HG02938 (cell line): ENCODE results near the gene BUD13.

Experiments
- ATAC-seq: cut with Tn5 transposase; IDR thresholded peaks from one replicate; pipeline ENCODE4 v1.9.1; 2021; ENCODE audit warnings: mild to moderate bottlenecking, moderate library complexity; ENCODE audit not compliant: unreplicated experiment

BUD13 gene

GRCh38 chr11:116720895-116721294 is 51.9 kb downstream of the BUD13 start:
- ATAC-seq: no peak

DNA sequence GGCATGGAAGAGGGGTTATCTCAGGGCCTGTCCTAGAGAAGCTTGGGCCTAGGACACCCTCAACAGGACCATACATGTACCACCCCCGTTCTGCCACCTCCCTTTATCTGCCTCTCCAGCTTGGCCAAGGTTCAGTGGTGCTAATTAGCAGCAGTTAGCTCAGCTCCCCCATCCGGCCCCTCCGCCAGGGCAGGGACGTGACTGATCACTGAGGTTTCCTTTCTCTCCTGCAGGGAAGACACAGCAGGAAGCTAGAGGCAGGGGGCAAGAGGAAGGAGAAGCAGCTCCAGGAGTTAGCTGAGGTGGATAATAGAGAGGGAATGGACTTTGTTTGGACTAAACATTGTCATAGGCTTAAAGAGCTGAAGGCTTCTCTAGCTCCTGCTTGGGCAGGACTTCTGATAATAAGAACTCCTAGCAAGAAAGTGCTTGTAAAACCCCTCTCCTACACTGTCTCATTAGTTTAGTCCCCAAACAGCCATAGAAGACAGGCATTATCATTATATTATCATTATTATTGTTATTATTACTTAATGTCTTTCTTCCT is 53.8 kb downstream of the BUD13 start:
- no peak for ATAC-seq

- no peak for ATAC-seq
These were observed 56.2 kb downstream of the BUD13 start for GRCh38 chr11:116716621-116717020.

DNA sequence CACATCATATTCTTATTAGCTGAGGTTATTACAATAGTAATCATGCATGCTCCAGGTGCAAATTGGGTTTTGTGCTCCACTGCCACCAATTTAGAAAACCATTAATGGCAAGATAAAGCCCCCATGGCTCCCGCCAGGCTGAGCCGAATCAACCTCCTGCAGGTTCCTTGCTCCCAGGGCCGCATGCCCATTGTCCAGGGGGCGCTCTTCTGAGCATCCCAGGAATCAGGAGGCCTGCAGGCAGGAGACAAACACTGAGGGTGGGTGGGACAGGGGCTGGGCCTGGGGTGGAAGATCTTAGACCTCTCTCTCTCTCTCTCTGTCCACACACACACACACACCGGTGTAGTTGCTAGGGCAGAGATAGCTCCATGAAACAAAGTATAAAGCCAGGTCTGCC is 57.4 kb downstream of the BUD13 start:
- ATAC-seq: no peak

- no peak for ATAC-seq
These were observed 57.9 kb downstream of the BUD13 start for GRCh38 chr11:116714902-116715301.

DNA sequence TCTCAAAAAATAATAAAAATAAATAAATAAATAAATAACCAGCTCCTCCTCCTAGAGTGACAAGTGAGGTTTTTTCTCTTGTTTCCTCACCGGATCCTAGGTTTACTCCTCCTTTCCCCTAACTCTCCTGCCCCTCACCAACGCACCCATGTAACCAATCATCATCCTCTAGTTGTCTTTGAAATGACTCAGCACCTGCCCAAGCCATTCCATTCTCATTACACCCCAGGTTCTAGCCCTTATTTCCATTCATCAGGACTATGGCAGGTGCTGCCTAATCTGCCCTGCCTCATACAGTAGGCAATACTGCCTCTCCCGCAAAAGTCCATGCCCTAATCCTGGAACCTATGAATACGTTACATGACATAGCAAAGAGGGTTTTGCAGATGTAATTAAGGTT is 60.4 kb downstream of the BUD13 start:
- no peak for ATAC-seq

- no peak for ATAC-seq
These were observed 62.0 kb downstream of the BUD13 start for GRCh38 chr11:116710762-116711161.

GRCh38 chr11:116710001-116710674 is 62.6 kb downstream of the BUD13 start:
- ATAC-seq: no peak

- ATAC-seq: no peak
These were observed 65.0 kb downstream of the BUD13 start for GRCh38 chr11:116707746-116708145.

DNA sequence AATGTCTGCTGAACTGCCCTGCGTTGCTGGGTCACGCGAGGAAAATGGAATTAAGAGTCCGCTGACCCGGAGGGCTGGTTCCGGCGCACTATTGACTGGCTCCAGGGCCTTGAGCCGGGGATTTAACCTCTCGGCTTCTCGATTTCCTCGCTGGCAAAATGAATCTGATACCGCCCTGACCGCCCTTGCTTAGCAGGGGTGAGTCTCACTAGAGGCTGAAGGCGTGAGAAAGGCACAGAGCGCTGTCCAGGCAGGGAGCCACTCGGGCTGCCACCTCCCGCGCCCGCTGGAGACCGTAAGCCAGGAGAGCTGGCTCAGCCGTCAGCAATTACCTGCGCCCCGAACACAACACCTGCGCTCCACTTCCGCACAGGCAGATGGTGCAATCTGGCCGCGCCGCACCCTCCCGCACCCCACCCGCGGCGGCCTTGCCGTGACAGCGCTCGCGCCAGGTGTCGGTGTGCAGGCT is 65.6 kb downstream of the BUD13 start:
- no peak for ATAC-seq

GRCh38 chr11:116703421-116703820 is 69.4 kb downstream of the BUD13 start:
- no peak for ATAC-seq

DNA sequence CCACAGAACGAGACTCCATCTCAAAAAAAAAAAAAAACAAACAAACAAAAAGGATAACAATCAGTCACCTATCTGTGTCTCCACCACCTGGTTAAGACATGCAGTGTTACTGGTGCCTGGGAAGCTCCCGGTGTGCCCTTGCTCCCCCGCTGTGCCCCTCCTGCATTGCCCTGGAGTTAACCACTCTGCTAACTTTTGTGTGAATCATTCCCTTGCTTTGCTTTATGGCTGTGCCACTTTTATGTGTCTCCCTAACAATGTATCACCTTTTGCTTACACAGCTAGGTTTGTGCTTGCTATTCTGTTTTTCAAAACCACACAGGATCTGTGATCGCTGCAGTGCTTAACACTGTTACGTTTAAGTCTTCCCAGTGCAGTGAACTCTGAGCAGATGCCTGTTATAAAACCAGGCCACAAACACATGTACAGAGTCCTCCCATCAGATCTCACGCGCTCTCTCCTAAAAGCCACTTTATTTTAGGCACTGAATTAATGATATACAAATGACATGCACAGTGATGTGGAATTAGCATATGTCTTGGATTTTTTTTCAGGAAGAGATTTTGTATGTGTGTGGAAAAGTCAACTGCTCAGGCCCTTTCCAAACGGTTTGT is 69.9 kb downstream of the BUD13 start:
- ATAC-seq: no peak

- no peak for ATAC-seq
These were observed 70.9 kb downstream of the BUD13 start for GRCh38 chr11:116701876-116702275.

DNA sequence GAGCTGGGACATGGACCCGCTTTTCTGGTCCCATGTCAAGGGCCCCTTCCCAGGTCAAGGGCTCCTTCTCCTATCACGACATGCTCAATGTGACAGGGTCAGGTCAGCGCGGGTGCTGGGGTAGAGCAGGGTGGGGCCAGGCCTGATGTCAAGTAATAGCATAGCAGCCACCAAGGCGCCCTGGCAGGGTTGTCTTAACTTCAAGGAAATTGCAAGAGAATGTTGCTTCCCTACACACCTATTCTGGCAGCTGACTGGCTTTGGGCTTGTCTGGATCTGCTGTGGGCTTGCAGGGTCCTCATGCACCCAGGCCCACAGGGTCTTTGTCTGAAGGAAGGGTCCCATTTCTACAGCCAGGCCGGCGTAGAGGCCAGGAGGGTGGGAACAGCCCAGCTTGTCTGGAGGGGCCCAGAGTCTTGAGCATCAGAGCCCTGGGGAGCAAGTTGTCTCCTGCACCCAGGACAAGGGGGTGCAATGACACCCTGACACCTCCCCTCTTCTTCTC is 71.4 kb downstream of the BUD13 start:
- ATAC-seq: no peak

- no peak for ATAC-seq
These were observed 72.1 kb downstream of the BUD13 start for GRCh38 chr11:116700586-116701220.
